ENCODE results near the gene TMEM271. TPM values are rescaled to one million over a fixed set of nuclear protein-coding genes. Genes with fewer than 3 reads are reported as not detected.
"Not testable (repeated sequence)": the region's sequence is repeated elsewhere in the genome, so short reads cannot be mapped to it uniquely, and the experiment has no call there.

Gene TMEM271
- total RNA-seq, 1 experiment from 2014 or later = not detected

GRCh38 chr4:598925-599324, 22.8 kb upstream of the TMEM271 start:
- H3K36me3 Mint-ChIP-seq (ENCODE audit: insufficient read depth, unreplicated experiment) = no peaks in the 10 kb centered on the region
- no peaks in the 10 kb centered on the region for H3K27me3 ChIP-seq (replicated peaks; ENCODE audit: control insufficient read depth, insufficient read depth, low read length)
- BruUV-seq (replicated peaks) = no TSS peak
- CTCF ChIA-PET = no interaction called here
- H3K27me3 Mint-ChIP-seq (ENCODE audit: insufficient read depth, unreplicated experiment) = peaks cover 12% of the 10 kb centered on the region
- no peak overlapping the region for H3K27ac Mint-ChIP-seq (ENCODE audit: unreplicated experiment)
- no peaks in the 10 kb centered on the region for H3K4me1 Mint-ChIP-seq (ENCODE audit: low read depth, unreplicated experiment)
- no peaks in the 10 kb centered on the region for H3K36me3 ChIP-seq (ENCODE audit: control insufficient read depth, insufficient read depth, low read length)
- no peak overlapping the region for H3K4me3 Mint-ChIP-seq (ENCODE audit: unreplicated experiment)
- no peak for TF ChIP-seq CTCF (IDR thresholded peaks at IDR 0.05; ENCODE audit: insufficient read depth in 1 of 2, low read depth in 1 of 2, low read length in 1 of 2, severe bottlenecking in 1 of 2, unreplicated experiment in 1 of 2)
- POLR2A ChIA-PET = no interaction called here
- no peak for DNase-seq
- H3K9me3 ChIP-seq = no peaks in the 10 kb centered on the region
- peaks cover 21% of the 10 kb centered on the region for H3K9me3 Mint-ChIP-seq (ENCODE audit: unreplicated experiment)
- intact Hi-C loops (cut with micrococcal nuclease; ENCODE audit: unreplicated experiment) = no loop called here
- H3K4me3 ChIP-seq (ENCODE audit: low read depth, low read length) = no peak overlapping the region
- no peaks in the 10 kb centered on the region for H3K4me1 ChIP-seq

GRCh38 chr4:592825-593520, 16.9 kb upstream of the TMEM271 start:
- H3K4me1 Mint-ChIP-seq (ENCODE audit: low read depth, unreplicated experiment) = no peaks in the 10 kb centered on the region
- BruUV-seq (replicated peaks) = no TSS peak
- ChIA-PET CTCF (no interaction called here), POLR2A (no interaction called here)
- H3K4me1 ChIP-seq = no peaks in the 10 kb centered on the region
- no peak overlapping the region for H3K27ac Mint-ChIP-seq (ENCODE audit: unreplicated experiment)
- intact Hi-C loops (cut with micrococcal nuclease; ENCODE audit: unreplicated experiment) = no loop called here
- TF ChIP-seq CTCF (IDR thresholded peaks at IDR 0.05; ENCODE audit: insufficient read depth in 1 of 2, low read depth in 1 of 2, low read length in 1 of 2, severe bottlenecking in 1 of 2, unreplicated experiment in 1 of 2) = no peak
- no peaks in the 10 kb centered on the region for H3K27me3 ChIP-seq (replicated peaks; ENCODE audit: control insufficient read depth, insufficient read depth, low read length)
- no peak overlapping the region for H3K4me3 ChIP-seq (ENCODE audit: low read depth, low read length)
- no peak overlapping the region for H3K4me3 Mint-ChIP-seq (ENCODE audit: unreplicated experiment)
- no peaks in the 10 kb centered on the region for H3K36me3 ChIP-seq (ENCODE audit: control insufficient read depth, insufficient read depth, low read length)
- H3K36me3 Mint-ChIP-seq (ENCODE audit: insufficient read depth, unreplicated experiment) = no peaks in the 10 kb centered on the region
- no peak for DNase-seq
- H3K27me3 Mint-ChIP-seq (ENCODE audit: insufficient read depth, unreplicated experiment) = peaks cover 7% of the 10 kb centered on the region
- peaks cover 16% of the 10 kb centered on the region for H3K9me3 Mint-ChIP-seq (ENCODE audit: unreplicated experiment)
- no peaks in the 10 kb centered on the region for H3K9me3 ChIP-seq

GRCh38 chr4:592178-592577, 16.1 kb upstream of the TMEM271 start:
- peaks cover 16% of the 10 kb centered on the region for H3K9me3 Mint-ChIP-seq (ENCODE audit: unreplicated experiment)
- H3K4me3 ChIP-seq (ENCODE audit: low read depth, low read length); H3K36me3 ChIP-seq (ENCODE audit: control insufficient read depth, insufficient read depth, low read length); H3K9me3 ChIP-seq; H3K4me1 ChIP-seq; H3K4me3 Mint-ChIP-seq (ENCODE audit: unreplicated experiment); DNase-seq; intact Hi-C loops (cut with micrococcal nuclease; ENCODE audit: unreplicated experiment); POLR2A ChIA-PET; CTCF ChIA-PET; H3K4me1 Mint-ChIP-seq (ENCODE audit: low read depth, unreplicated experiment); H3K27ac Mint-ChIP-seq (ENCODE audit: unreplicated experiment); H3K27me3 Mint-ChIP-seq (ENCODE audit: insufficient read depth, unreplicated experiment); H3K36me3 Mint-ChIP-seq (ENCODE audit: insufficient read depth, unreplicated experiment); BruUV-seq (replicated peaks); H3K27me3 ChIP-seq (replicated peaks; ENCODE audit: control insufficient read depth, insufficient read depth, low read length): not testable (repeated sequence)
